CD4-positive, alpha-beta T cell (primary cell): ENCODE results near the gene RUNX2. TPM values are rescaled to one million over a fixed set of nuclear protein-coding genes. Genes with fewer than 3 reads are reported as not detected.

Experiments used
- ATAC-seq: fragments of 200-7000 bp; cut with Tn5 transposase; one replicate; pipeline ENCODE4 v1.10.0; 2022; ENCODE audit warnings: mild to moderate bottlenecking; ENCODE audit not compliant: poor library complexity
- CTCF ChIA-PET: fragments of 350-600 bp; sonication (Branson Sonifier 250); formaldehyde crosslinking; loops from one replicate; lab custom pipeline; 2021; ENCODE audit warnings: antibody characterized with exemption, inconsistent platforms; lab: Charles Lee
- POLR2A ChIA-PET: fragments of 350-600 bp; sonication (Branson Sonifier 250); formaldehyde crosslinking; loops from one replicate; lab custom pipeline; 2021; ENCODE audit warnings: antibody characterized with exemption, inconsistent platforms; lab: Charles Lee
- DNase-seq, 14 experiments: peaks; one replicate each; pipeline ENCODE4 v3.0.0-alpha.2; 2013 to 2020; ENCODE audit warnings: mixed read lengths in 2 of 14
- H3K27ac ChIP-seq, 2 donors: one replicate each; pipeline versions ENCODE4 v1.5.1 to v1.7.0; 2013; ENCODE audit warnings: low read length in 2 of 2, low read depth in 1 of 2, mild to moderate bottlenecking in 1 of 2
- H3K27me3 ChIP-seq, 2 experiments: 1 replicate in 1 of 2; 2 replicates in 1 of 2; pipeline versions ENCODE4 v1.6.1 to v1.7.0; 2013; ENCODE audit warnings: low read length in 2 of 2, control low read depth in 1 of 2, mild to moderate bottlenecking in 1 of 2, moderate library complexity in 1 of 2; ENCODE audit not compliant: insufficient read depth in 2 of 2, control insufficient read depth in 1 of 2
- H3K36me3 ChIP-seq: one replicate; pipeline ENCODE4 v1.6.1; 2013; ENCODE audit warnings: low read length, control low read depth; ENCODE audit not compliant: insufficient read depth
- H3K4me1 ChIP-seq: one replicate; pipeline ENCODE4 v1.6.1; 2013; ENCODE audit warnings: low read length, control low read depth; ENCODE audit not compliant: insufficient read depth
- H3K4me3 ChIP-seq: one replicate; pipeline ENCODE4 v1.5.1; 2013; ENCODE audit warnings: mild to moderate bottlenecking, low read length, moderate library complexity
- H3K9me3 ChIP-seq, 2 experiments: 1 replicate in 1 of 2; 2 replicates in 1 of 2; pipeline versions ENCODE4 v1.6.1 to v1.7.0; 2013; ENCODE audit warnings: low read length in 2 of 2, mild to moderate bottlenecking in 2 of 2, control low read depth in 1 of 2, moderate library complexity in 1 of 2; ENCODE audit not compliant: control insufficient read depth in 1 of 2, insufficient read depth in 1 of 2
- H3K27ac Mint-ChIP-seq: one replicate; pipeline ENCODE4 v1.8.0; 2020; ENCODE audit warnings: mixed read lengths
- H3K27me3 Mint-ChIP-seq: one replicate; pipeline ENCODE4 v1.8.0; 2021; ENCODE audit warnings: mixed read lengths
- H3K36me3 Mint-ChIP-seq: one replicate; pipeline ENCODE4 v1.8.0; 2021; ENCODE audit warnings: low read depth, mixed read lengths
- H3K4me1 Mint-ChIP-seq: one replicate; pipeline ENCODE4 v1.8.0; 2021; ENCODE audit warnings: low read depth, mixed read lengths
- H3K4me3 Mint-ChIP-seq: one replicate; pipeline ENCODE4 v1.8.0; 2020; ENCODE audit warnings: mild to moderate bottlenecking, mixed read lengths
- H3K9me3 Mint-ChIP-seq: one replicate; pipeline ENCODE4 v1.8.0; 2020; ENCODE audit warnings: mixed read lengths
- CTCF ChIP-seq: fragments of 200-600 bp; IDR thresholded peaks from one replicate; pipeline ENCODE4 v1.8.0; 2022; ENCODE audit warnings: antibody characterized with exemption, mild to moderate bottlenecking
- intact Hi-C, 2 experiments: fragments of 100-400 bp; cut with DNase I in 1 of 2; cut with micrococcal nuclease in 1 of 2; formaldehyde crosslinking; loops; one replicate each; pipeline versions ENCODE4 v1.15.1 to v1.9.0; 2023 to 2025; cut with DNase I, micrococcal nuclease
- total RNA-seq, 174 experiments: library from RNA in 2 of 174; stranded (reverse) in 2 of 174; gene quantifications; one replicate each; pipeline ENCODE4 v1.2.3 and lab custom pipeline; 2021 to 2026

Gene RUNX2
- total RNA-seq, 2 experiments from 2014 or later = 17.5 to 18.0 TPM

- Histone ChIP-seq H3K4me3 (no peak overlapping the region), H3K4me1 (no peaks in the 10 kb centered on the region), H3K27me3 (no peaks in the 10 kb centered on the region), H3K9me3 (no peaks in the 10 kb centered on the region), H3K27ac (no peak overlapping the region), H3K36me3 (no peaks in the 10 kb centered on the region)
- no peak overlapping the region for H3K27ac Mint-ChIP-seq
- H3K9me3 Mint-ChIP-seq = no peaks in the 10 kb centered on the region
- no peak for TF ChIP-seq CTCF
- ATAC-seq (no peak), DNase-seq (no peak)
- H3K27me3 Mint-ChIP-seq = no peaks in the 10 kb centered on the region
- POLR2A ChIA-PET = no interaction called here
- CTCF ChIA-PET = no interaction called here
- no peaks in the 10 kb centered on the region for H3K36me3 Mint-ChIP-seq
- intact Hi-C loops = no loop called here
- H3K4me3 Mint-ChIP-seq = no peak overlapping the region
- H3K4me1 Mint-ChIP-seq = no peaks in the 10 kb centered on the region
These were observed 369.9 kb downstream of the RUNX2 start for GRCh38 chr6:45698046-45698445.

GRCh38 chr6:45699663-45700062 is 371.5 kb downstream of the RUNX2 start:
- no peak for TF ChIP-seq CTCF
- Mint-ChIP-seq H3K4me1 (no peaks in the 10 kb centered on the region), H3K9me3 (no peaks in the 10 kb centered on the region), H3K4me3 (no peak overlapping the region), H3K36me3 (no peaks in the 10 kb centered on the region), H3K27me3 (no peaks in the 10 kb centered on the region), H3K27ac (no peak overlapping the region)
- ATAC-seq (no peak), DNase-seq (no peak)
- ChIA-PET POLR2A (no interaction called here), CTCF (no interaction called here)
- H3K27ac ChIP-seq = no peak overlapping the region
- H3K36me3 ChIP-seq = no peaks in the 10 kb centered on the region
- no peaks in the 10 kb centered on the region for H3K4me1 ChIP-seq
- H3K4me3 ChIP-seq = no peak overlapping the region
- H3K9me3 ChIP-seq = no peaks in the 10 kb centered on the region
- no peaks in the 10 kb centered on the region for H3K27me3 ChIP-seq
- intact Hi-C loops = no loop called here

- DNase-seq (no peak), ATAC-seq (no peak)
- no peaks in the 10 kb centered on the region for H3K9me3 ChIP-seq
- CTCF ChIA-PET = interaction anchor here (3.4 kb wide), 1 partner anchor 12 kb away, joined by 17 read pairs; no protein-coding TSS in a partner anchor
- Mint-ChIP-seq H3K9me3 (no peaks in the 10 kb centered on the region), H3K36me3 (no peaks in the 10 kb centered on the region), H3K27ac (no peak overlapping the region), H3K4me1 (no peaks in the 10 kb centered on the region), H3K4me3 (no peak overlapping the region), H3K27me3 (no peaks in the 10 kb centered on the region)
- no peaks in the 10 kb centered on the region for H3K27me3 ChIP-seq
- no peak overlapping the region for H3K4me3 ChIP-seq
- intact Hi-C loops = no loop called here
- peaks cover 10% of the 10 kb centered on the region for H3K4me1 ChIP-seq
- no peaks in the 10 kb centered on the region for H3K36me3 ChIP-seq
- POLR2A ChIA-PET = interaction anchor here (0.9 kb wide), 1 partner anchor 11 kb away, joined by 3 read pairs; no protein-coding TSS in a partner anchor
- TF ChIP-seq CTCF = no peak
- no peak overlapping the region for H3K27ac ChIP-seq
These were observed 375.0 kb downstream of the RUNX2 start for GRCh38 chr6:45702849-45703739.
